Liver (tissue), 9 donors: ENCODE data around the gene CHID1. TPM values are rescaled to one million over a fixed set of nuclear protein-coding genes. Genes with fewer than 3 reads are reported as not detected.

Experiments
- DNase-seq: peaks from one replicate; pipeline ENCODE4 v3.0.0-alpha.2; 2017; ENCODE audit warnings: low spot score
- H3K27ac ChIP-seq, 2 donors: one replicate each; pipeline ENCODE4 v1.7.0; 2013; ENCODE audit warnings: inconsistent platforms in 2 of 2, low read length in 2 of 2, control low read depth in 1 of 2, low read depth in 1 of 2, mild to moderate bottlenecking in 1 of 2
- H3K27me3 ChIP-seq, 4 donors: one replicate each; pipeline versions ENCODE4 v1.6.1 to v1.7.0; 2013; ENCODE audit warnings: low read length in 3 of 4, inconsistent platforms in 1 of 4, mild to moderate bottlenecking in 1 of 4, moderate library complexity in 1 of 4; ENCODE audit not compliant: control insufficient read depth in 4 of 4, insufficient read depth in 4 of 4
- H3K36me3 ChIP-seq, 4 donors: one replicate each; pipeline versions ENCODE4 v1.6.1 to v1.7.0; 2013; ENCODE audit warnings: low read length in 3 of 4, mild to moderate bottlenecking in 3 of 4, low read depth in 1 of 4, moderate library complexity in 1 of 4; ENCODE audit not compliant: control insufficient read depth in 4 of 4, insufficient read depth in 3 of 4
- H3K4me1 ChIP-seq, 4 donors: one replicate each; pipeline versions ENCODE4 v1.6.1 to v1.7.0; 2013; ENCODE audit warnings: low read length in 3 of 4, mild to moderate bottlenecking in 3 of 4, moderate library complexity in 1 of 4; ENCODE audit not compliant: control insufficient read depth in 4 of 4, insufficient read depth in 4 of 4
- H3K4me3 ChIP-seq, 3 donors: one replicate each; pipeline versions ENCODE4 v1.6.1 to v1.7.0; 2013; ENCODE audit warnings: low read length in 3 of 3, control low read depth in 1 of 3, low read depth in 1 of 3, mild to moderate bottlenecking in 1 of 3
- H3K9ac ChIP-seq, 2 donors: one replicate each; pipeline ENCODE4 v1.7.0; 2013; ENCODE audit warnings: low read length in 2 of 2, mild to moderate bottlenecking in 2 of 2, moderate library complexity in 2 of 2, control low read depth in 1 of 2, low read depth in 1 of 2
- H3K9me3 ChIP-seq, 4 donors: one replicate each; pipeline versions ENCODE4 v1.6.1 to v1.7.0; 2013; ENCODE audit warnings: low read length in 3 of 4; ENCODE audit not compliant: control insufficient read depth in 4 of 4
- EGR1 ChIP-seq, 2 donors: IDR thresholded peaks; 2 replicates each; pipeline ENCODE4 v1.6.1; 2016 to 2018; ENCODE audit warnings: antibody characterized with exemption in 2 of 2, low read depth in 2 of 2
- FOXA1 ChIP-seq: IDR thresholded peaks from 2 replicates; pipeline ENCODE4 v1.6.1; 2016; ENCODE audit warnings: antibody characterized with exemption
- FOXA2 ChIP-seq: IDR thresholded peaks from 2 replicates; pipeline ENCODE4 v1.6.1; 2016; ENCODE audit warnings: antibody characterized with exemption
- HNF4A ChIP-seq, 2 donors: conservative IDR thresholded peaks; 2 replicates each; pipeline ENCODE4 v1.6.1; 2016; ENCODE audit warnings: antibody characterized with exemption in 2 of 2, mild to moderate bottlenecking in 2 of 2
- HNF4G ChIP-seq: IDR thresholded peaks from 2 replicates; pipeline ENCODE4 v1.6.1; 2016; ENCODE audit warnings: antibody characterized with exemption
- JUND ChIP-seq, 2 donors: IDR thresholded peaks; 2 replicates each; pipeline ENCODE4 v1.6.1; 2016; ENCODE audit warnings: antibody characterized with exemption in 2 of 2
- RXRA ChIP-seq, 2 donors: IDR thresholded peaks; 2 replicates each; pipeline ENCODE4 v1.6.1; 2017 to 2018; ENCODE audit warnings: antibody characterized with exemption in 2 of 2, mild to moderate bottlenecking in 1 of 2
- SP1 ChIP-seq: IDR thresholded peaks from 2 replicates; pipeline ENCODE4 v1.6.1; 2018; ENCODE audit warnings: antibody characterized with exemption, mild to moderate bottlenecking
- TAF1 ChIP-seq: conservative IDR thresholded peaks from 2 replicates; pipeline ENCODE4 v1.6.1; 2016; ENCODE audit warnings: antibody characterized with exemption, mild to moderate bottlenecking
- YY1 ChIP-seq: IDR thresholded peaks from 2 replicates; pipeline ENCODE4 v1.6.1; 2016; ENCODE audit warnings: antibody characterized with exemption, mild to moderate bottlenecking
- WGBS: extraction: QIAGEN DNeasy Blood & Tissue Kit; methylation state at CpG from one replicate; pipeline ENCODE4 v1.1.7; 2013; 5-methylcytosine and 5-hydroxymethylcytosine counted together
- polyA plus RNA-seq, 2 donors: library from polyadenylated mRNA; stranded (reverse) in 1 of 2; unstranded in 1 of 2; fragments of 200-250 nt in 1 of 2; fragments of >200 nt in 1 of 2; fragmentation: Nextera tagmentation in 1 of 2; extraction: Ambion mirVana in 1 of 2; gene quantifications; one replicate each; pipeline versions ENCODE4 v1.2.1 to v1.2.3, GENCODE V29; 2013 to 2015
- total RNA-seq, 2 donors: library from RNA; depleted of rRNA; stranded (reverse); fragments of >200 nt; gene quantifications; one replicate each; pipeline ENCODE4 v1.2.3, GENCODE V29; 2014
- TF ChIP-seq, protein P1 (sequence below): IDR thresholded peaks from 2 replicates; pipeline ENCODE4 v1.6.1; 2016; ENCODE audit warnings: antibody characterized with exemption
- TF ChIP-seq, protein P2 (sequence below): IDR thresholded peaks from 2 replicates; pipeline ENCODE4 v1.6.1; 2016; ENCODE audit warnings: antibody characterized with exemption, mild to moderate bottlenecking
- TF ChIP-seq, protein P3 (sequence below): IDR thresholded peaks from 2 replicates; pipeline ENCODE4 v1.6.1; 2016; ENCODE audit warnings: antibody characterized with exemption
- donor health status: healthy.
- donor health status: healthy.
- donor health status: healthy.
- donor health status: healthy.
- donor health status: healthy.

The CHID1 gene
- total and polyA plus RNA-seq, 4 donors, result 39.5 to 68.8 (median 59.1) TPM

DNA sequence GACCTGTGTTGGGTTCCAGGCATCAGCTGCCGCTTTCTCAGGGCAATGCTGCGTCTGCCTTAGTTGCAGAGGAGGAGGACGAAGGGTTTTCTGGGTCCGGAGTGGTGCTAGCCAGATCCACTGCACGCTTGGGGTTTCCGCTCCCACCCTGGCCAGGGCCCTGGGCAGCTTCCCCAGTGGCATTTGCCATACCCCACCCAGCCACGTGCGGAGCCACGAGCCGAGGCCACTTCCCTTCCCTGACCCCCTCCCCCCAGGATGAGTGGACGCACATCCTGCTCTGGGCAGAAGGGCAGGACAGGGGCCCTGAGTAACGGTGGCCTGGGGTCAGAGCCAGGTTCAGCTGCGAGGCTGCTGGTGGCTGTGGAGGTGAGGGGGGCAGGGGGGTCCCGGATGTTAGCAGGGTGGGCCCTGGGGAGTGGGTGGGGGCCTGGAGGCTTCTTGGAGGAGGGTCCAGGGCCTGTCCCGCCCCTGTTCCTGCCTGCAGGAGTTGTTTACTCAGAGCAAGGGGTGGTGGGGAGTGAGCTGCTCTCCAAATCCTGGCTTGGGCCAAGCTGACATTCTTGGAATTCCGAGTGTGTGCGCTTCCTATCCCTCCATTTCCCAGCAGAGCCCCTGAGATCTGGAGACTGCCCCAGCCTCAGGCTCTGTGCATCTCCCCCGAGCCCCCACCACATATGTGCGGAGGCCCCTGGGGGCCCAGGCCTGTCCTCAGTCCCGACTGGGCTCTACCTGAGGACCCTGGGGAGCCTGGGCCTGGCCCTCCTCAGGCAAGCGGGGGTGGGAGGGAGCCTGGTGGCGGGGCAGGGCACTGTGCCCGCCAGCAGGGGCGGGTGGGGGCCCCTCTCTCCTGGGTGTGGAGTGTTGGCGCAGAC lies 66.6 kb downstream of the CHID1 start (continued):
- TF ChIP-seq SP1 (peak; percentile 73), YY1 (no peak)

DNA sequence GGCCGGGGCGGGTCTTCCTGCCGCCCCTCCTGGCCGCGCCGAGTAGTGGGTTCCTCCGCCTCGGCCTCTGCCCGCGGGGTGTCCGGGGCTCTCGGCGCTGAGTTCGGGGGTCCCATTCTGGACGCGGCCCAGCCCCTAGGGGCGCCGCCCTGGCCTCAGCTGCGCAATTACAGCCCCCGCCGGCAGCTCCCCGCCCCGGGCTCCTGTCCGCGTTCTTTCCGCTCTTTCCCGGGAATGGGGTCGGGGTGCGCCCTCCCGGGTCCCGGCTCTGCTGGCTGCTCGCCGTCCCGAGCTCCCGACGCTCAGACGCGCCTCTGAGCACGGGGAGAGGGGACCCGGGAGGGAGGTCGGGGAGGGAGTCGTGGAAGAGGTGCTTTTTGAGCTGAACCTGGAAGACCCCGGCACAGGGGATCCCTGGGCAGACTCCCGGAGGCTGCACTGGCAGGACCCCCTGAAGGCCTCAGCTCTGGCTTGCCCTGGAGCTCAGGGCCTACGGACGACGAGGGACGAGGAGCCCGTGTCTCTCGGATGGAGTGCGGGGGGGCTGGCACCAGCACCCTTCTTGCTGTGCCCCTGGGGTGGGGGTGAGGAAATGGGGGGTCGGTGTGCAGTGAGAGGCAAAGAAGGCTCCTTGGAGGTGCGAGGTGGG lies 67.4 kb downstream of the CHID1 start:
- Histone ChIP-seq H3K27ac (peak overlapping the region; percentile 76 to 90), H3K9me3 (no peaks in the 10 kb centered on the region), H3K9ac (peak overlapping the region; percentile 54), H3K4me1 (peaks cover 18 to 55% (median 34%) of the 10 kb centered on the region in 4 donors), H3K27me3 (no peaks in the 10 kb centered on the region), H3K4me3 (peak overlapping the region; percentile 32 to 97 (median 96)), H3K36me3 (peaks cover 2 to 15% (median 5%) of the 10 kb centered on the region in 4 donors)
- TF ChIP-seq JUND (IDR thresholded peaks at IDR 0.05), result no peak
- TF ChIP-seq FOXA2, result no peak
- no peak for TF ChIP-seq RXRA (IDR thresholded peaks at IDR 0.05)
- no peak for TF ChIP-seq FOXA1
- TF ChIP-seq HNF4G, result no peak
- TF ChIP-seq, protein P1, sequence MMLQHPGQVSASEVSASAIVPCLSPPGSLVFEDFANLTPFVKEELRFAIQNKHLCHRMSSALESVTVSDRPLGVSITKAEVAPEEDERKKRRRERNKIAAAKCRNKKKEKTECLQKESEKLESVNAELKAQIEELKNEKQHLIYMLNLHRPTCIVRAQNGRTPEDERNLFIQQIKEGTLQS, result no peak
- TF ChIP-seq, protein P2, sequence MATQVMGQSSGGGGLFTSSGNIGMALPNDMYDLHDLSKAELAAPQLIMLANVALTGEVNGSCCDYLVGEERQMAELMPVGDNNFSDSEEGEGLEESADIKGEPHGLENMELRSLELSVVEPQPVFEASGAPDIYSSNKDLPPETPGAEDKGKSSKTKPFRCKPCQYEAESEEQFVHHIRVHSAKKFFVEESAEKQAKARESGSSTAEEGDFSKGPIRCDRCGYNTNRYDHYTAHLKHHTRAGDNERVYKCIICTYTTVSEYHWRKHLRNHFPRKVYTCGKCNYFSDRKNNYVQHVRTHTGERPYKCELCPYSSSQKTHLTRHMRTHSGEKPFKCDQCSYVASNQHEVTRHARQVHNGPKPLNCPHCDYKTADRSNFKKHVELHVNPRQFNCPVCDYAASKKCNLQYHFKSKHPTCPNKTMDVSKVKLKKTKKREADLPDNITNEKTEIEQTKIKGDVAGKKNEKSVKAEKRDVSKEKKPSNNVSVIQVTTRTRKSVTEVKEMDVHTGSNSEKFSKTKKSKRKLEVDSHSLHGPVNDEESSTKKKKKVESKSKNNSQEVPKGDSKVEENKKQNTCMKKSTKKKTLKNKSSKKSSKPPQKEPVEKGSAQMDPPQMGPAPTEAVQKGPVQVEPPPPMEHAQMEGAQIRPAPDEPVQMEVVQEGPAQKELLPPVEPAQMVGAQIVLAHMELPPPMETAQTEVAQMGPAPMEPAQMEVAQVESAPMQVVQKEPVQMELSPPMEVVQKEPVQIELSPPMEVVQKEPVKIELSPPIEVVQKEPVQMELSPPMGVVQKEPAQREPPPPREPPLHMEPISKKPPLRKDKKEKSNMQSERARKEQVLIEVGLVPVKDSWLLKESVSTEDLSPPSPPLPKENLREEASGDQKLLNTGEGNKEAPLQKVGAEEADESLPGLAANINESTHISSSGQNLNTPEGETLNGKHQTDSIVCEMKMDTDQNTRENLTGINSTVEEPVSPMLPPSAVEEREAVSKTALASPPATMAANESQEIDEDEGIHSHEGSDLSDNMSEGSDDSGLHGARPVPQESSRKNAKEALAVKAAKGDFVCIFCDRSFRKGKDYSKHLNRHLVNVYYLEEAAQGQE, result no peak
- TF ChIP-seq HNF4A (conservative IDR thresholded peaks at IDR 0.05), result no peak
- no peak for TF ChIP-seq EGR1 (IDR thresholded peaks at IDR 0.05; ENCODE audit: low read depth in 2 of 2)
- TF ChIP-seq YY1, result no peak
- no peak for TF ChIP-seq TAF1
- DNase-seq, result no peak
- WGBS, result 2% methylated on average over 53 of the region's 53 CpGs

DNA sequence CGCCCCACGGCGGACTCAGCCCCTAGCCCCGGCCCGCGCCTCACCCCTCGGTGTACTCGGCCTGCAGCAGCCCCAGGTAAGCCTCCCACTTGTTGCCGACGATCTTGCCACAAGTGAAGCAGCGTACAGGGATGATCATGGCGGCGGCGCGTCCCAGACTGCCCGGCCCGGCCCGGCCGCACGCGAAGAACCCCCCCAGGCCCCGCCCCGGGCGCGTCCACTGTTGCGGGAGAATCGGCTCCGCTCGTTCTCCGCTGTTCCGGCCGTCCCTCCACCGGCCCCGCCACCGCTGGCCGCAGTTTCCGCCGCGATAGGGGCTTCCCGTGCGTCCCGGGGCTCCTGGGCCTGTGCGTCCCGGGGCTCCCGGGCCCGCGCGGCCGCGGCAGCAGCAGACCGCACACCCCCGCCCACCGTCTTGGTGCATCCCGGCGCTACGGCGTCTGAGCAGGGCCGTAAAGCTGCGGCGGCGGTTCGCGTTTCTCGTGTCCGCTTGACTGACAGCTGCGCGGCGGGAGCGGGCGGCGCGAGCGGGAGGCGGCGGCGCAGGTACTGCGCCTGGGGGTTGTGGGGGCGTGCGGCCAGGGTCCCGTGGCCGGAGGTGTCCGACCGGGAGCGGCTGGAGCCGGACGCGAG lies 68.1 kb downstream of the CHID1 start, which contains the start of the genes POLR2L and TSPAN4:
POLR2L (minus strand) TSS at position 160 of the 633 bp plus-strand sequence; CDS start at position 139, 21 bp downstream.
TSPAN4 (plus strand) TSS at position 483 of the 633 bp plus-strand sequence. CDS start 7,453 bp downstream, outside the sequence.
- TF ChIP-seq JUND (IDR thresholded peaks at IDR 0.05), result no peak
- TF ChIP-seq, protein P3, sequence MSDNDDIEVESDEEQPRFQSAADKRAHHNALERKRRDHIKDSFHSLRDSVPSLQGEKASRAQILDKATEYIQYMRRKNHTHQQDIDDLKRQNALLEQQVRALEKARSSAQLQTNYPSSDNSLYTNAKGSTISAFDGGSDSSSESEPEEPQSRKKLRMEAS, result peak; percentile 18
- Histone ChIP-seq H3K27me3 (no peaks in the 10 kb centered on the region), H3K4me1 (peaks cover 18 to 56% (median 34%) of the 10 kb centered on the region in 4 donors), H3K9me3 (no peaks in the 10 kb centered on the region), H3K4me3 (peak within 1 kb of the TSS; percentile 96 to 100 (median 97)), H3K27ac (peak within 1 kb of the TSS; percentile 76 to 90), H3K9ac (peak within 1 kb of the TSS; percentile 69 to 89), H3K36me3 (peaks cover 2 to 20% (median 7%) of the 10 kb centered on the region in 4 donors)
- WGBS, result under 1% methylated on average over 87 of the region's 87 CpGs
- DNase-seq, result peak; percentile 93
